Mucosa of gallbladder (tissue), 1 donor: ENCODE data around the gene UGT1A6. TPM values are rescaled to one million over a fixed set of nuclear protein-coding genes. Genes with fewer than 3 reads are reported as not detected.
"Not testable (repeated sequence)": the region's sequence is repeated elsewhere in the genome, so short reads cannot be mapped to it uniquely, and the experiment has no call there.

Experiments
- DNase-seq: peaks from one replicate; pipeline ENCODE4 v3.0.0-alpha.2; 2020; ENCODE audit warnings: low spot score
- total RNA-seq: library from RNA; stranded (reverse); gene quantifications from one replicate; pipeline ENCODE4 v1.2.1, GENCODE V29; 2021
- donor health status: DM: no; HTN: no; CAD: no.

UGT1A6 gene
- total RNA-seq, 1 donor from 2014 or later: 6.3 TPM

- DNase-seq: no peak
These were observed 5.8 kb upstream of the UGT1A6 start for GRCh38 chr2:233686928-233687327.

- no peak for DNase-seq
These were observed 4.3 kb upstream of the UGT1A6 start for GRCh38 chr2:233688341-233688740.

- DNase-seq: no peak
These were observed 3.7 kb upstream of the UGT1A6 start for GRCh38 chr2:233689031-233689430.

GRCh38 chr2:233689501-233689900, 3.2 kb upstream of the UGT1A6 start:
- no peak for DNase-seq

GRCh38 chr2:233690444-233690843, 2.2 kb upstream of the UGT1A6 start:
- DNase-seq: peak; percentile 45

- DNase-seq: no peak
These were observed 952 bp upstream of the UGT1A6 start for GRCh38 chr2:233691443-233692433.

- DNase-seq: no peak
These were observed 1.3 kb downstream of the UGT1A6 start for GRCh38 chr2:233693963-233694362.

GRCh38 chr2:233698740-233699139, 6.0 kb downstream of the UGT1A6 start:
- DNase-seq: no peak

GRCh38 chr2:233699424-233700027, 6.8 kb downstream of the UGT1A6 start:
- DNase-seq: no peak

- DNase-seq: peak; percentile 64
These were observed 7.4 kb downstream of the UGT1A6 start for GRCh38 chr2:233700028-233700635.

GRCh38 chr2:233700842-233701241, 8.2 kb downstream of the UGT1A6 start:
- DNase-seq: not testable (repeated sequence)

- DNase-seq: no peak
These were observed 9.5 kb downstream of the UGT1A6 start for GRCh38 chr2:233702238-233702637.

GRCh38 chr2:233705911-233706506, 13.3 kb downstream of the UGT1A6 start:
- DNase-seq: peak; percentile 75

GRCh38 chr2:233706720-233707119, 14.0 kb downstream of the UGT1A6 start:
- DNase-seq: no peak

GRCh38 chr2:233707940-233708644, 15.4 kb downstream of the UGT1A6 start:
- DNase-seq: no peak

- DNase-seq: no peak
These were observed 16.3 kb downstream of the UGT1A6 start for GRCh38 chr2:233708942-233709341.

- DNase-seq: peak; percentile 82
These were observed 18.8 kb downstream of the UGT1A6 start for GRCh38 chr2:233711312-233712008.

- DNase-seq: peak; percentile 69
These were observed 20.0 kb downstream of the UGT1A6 start, which contains the start of gene UGT1A5 for GRCh38 chr2:233712611-233713261. Gene UGT1A5 (plus strand): TSS chr2:233712907. CDS start chr2:233712992, 85 bp downstream.

- no peak for DNase-seq
These were observed 20.5 kb downstream of the UGT1A6 start for GRCh38 chr2:233713262-233713615.

- no peak for DNase-seq
These were observed 21.4 kb downstream of the UGT1A6 start for GRCh38 chr2:233714121-233714520.
